Measurements from ENCODE around the gene NCK2. TPM values are rescaled to one million over a fixed set of nuclear protein-coding genes. Genes with fewer than 3 reads are reported as not detected.
A peak's percentile ranks its signal among the peaks of the same experiment; 100 is the strongest.

NCK2 gene
- 31.9 and 42.8 TPM in 2 replicates for polyA plus RNA-seq (2012; rRNA removed)
- polyA plus RNA-seq (2012; cell fraction: cytosol; rRNA removed), result 32.8 and 43.8 TPM in 2 replicates
- polyA plus RNA-seq (2012; cell fraction: nucleus; rRNA removed), result 9.3 and 13.0 TPM in 2 replicates

- peak; percentile 87 for DNase-seq
- WGBS (ENCODE audit: low lambda C conversion rate), result 4% methylated on average over 14 of the region's 119 CpGs
- CTCF ChIA-PET, result interaction anchor here (0.7 to 1.3 kb wide), 3 partner anchors 13 to 170 kb away, joined by 3 to 4 read pairs (median 3); no protein-coding TSS in a partner anchor
Observed at GRCh38 chr2:105744909-105745853, at the start of gene NCK2. NCK2 (plus strand) TSS chr2:105744912; CDS start chr2:105855064, 110,152 bp downstream.

GRCh38 chr2:105697781-105698449 is 46.8 kb upstream of the NCK2 start:
- Histone ChIP-seq H2AFZ (ENCODE audit: low read depth) (no peak overlapping the region), H4K20me1 (ENCODE audit: insufficient read depth) (no peaks in the 10 kb centered on the region), H3F3A (replicated peaks; ENCODE audit: insufficient read depth) (no peaks in the 10 kb centered on the region), H3K4me2 (no peak overlapping the region), H3K27me3 (ENCODE audit: insufficient read depth) (no peaks in the 10 kb centered on the region), H3K9ac (no peak overlapping the region), H3K9me3 (no peaks in the 10 kb centered on the region), H3K79me2 (ENCODE audit: insufficient read depth) (no peaks in the 10 kb centered on the region), H3K4me3 (ENCODE audit: low read depth in 2 of 2, low read length in 1 of 2) (no peak overlapping the region), H3K27ac (ENCODE audit: low read depth in 2 of 2, low read length in 1 of 2) (no peak overlapping the region), H3K4me1 (ENCODE audit: control insufficient read depth in 1 of 2, insufficient read depth in 2 of 2, low read depth in 1 of 2, low read length in 1 of 2) (no peaks in the 10 kb centered on the region; a peak in 1 of 4 replicates), H3K9me2 (no peaks in the 10 kb centered on the region), H3K36me3 (replicated peaks in 1 of 2; ENCODE audit: control insufficient read depth in 1 of 2, insufficient read depth in 2 of 2, low read length in 1 of 2) (no peaks in the 10 kb centered on the region)
- 65% methylated on average over 9 of the region's 10 CpGs for WGBS (ENCODE audit: low lambda C conversion rate)
- POLR2A ChIA-PET, result no interaction called here
- CTCF ChIA-PET, result no interaction called here
- DNase-seq, result no peak
- TF ChIP-seq USF1 (IDR thresholded peaks at IDR 0.05; ENCODE audit: borderline replicate concordance, low read depth), result no peak
- no peak for TF ChIP-seq FOSL2 (IDR thresholded peaks at IDR 0.05; ENCODE audit: borderline replicate concordance, low read depth)
- no peak for TF ChIP-seq MAX (IDR thresholded peaks at IDR 0.05; ENCODE audit: low read depth)
- TF ChIP-seq USF2 (IDR thresholded peaks at IDR 0.05; ENCODE audit: borderline replicate concordance, low read depth, low read length), result no peak
- TF ChIP-seq MEF2A (IDR thresholded peaks at IDR 0.05; ENCODE audit: borderline replicate concordance, low read depth), result no peak
- TF ChIP-seq NFIC (IDR thresholded peaks at IDR 0.05; ENCODE audit: borderline replicate concordance), result no peak
- TF ChIP-seq EP300 (IDR thresholded peaks at IDR 0.05; ENCODE audit: borderline replicate concordance in 1 of 2, low read depth in 1 of 2, low read length in 1 of 2), result no peak
- no peak for TF ChIP-seq CHD2 (IDR thresholded peaks at IDR 0.05; ENCODE audit: low read length, partially characterized antibody)

More at GRCh38 chr2:105744909-105745853, at the start of gene NCK2:
- Histone ChIP-seq H3K79me2 (ENCODE audit: insufficient read depth) (peaks cover 50% of the 10 kb centered on the region), H3K27me3 (ENCODE audit: insufficient read depth) (no peaks in the 10 kb centered on the region), H3K4me3 (ENCODE audit: low read depth in 2 of 2, low read length in 1 of 2) (peak within 1 kb of the TSS; percentile 93 to 95), H3K9ac (peak within 1 kb of the TSS; percentile 87), H4K20me1 (ENCODE audit: insufficient read depth) (peaks cover 45% of the 10 kb centered on the region), H3K27ac (ENCODE audit: low read depth in 2 of 2, low read length in 1 of 2) (peak within 1 kb of the TSS; percentile 41 to 76; a peak in 3 of 4 replicates), H2AFZ (ENCODE audit: low read depth) (peak within 1 kb of the TSS; percentile 71), H3K9me2 (no peaks in the 10 kb centered on the region), H3K36me3 (replicated peaks in 1 of 2; ENCODE audit: control insufficient read depth in 1 of 2, insufficient read depth in 2 of 2, low read length in 1 of 2) (no peaks in the 10 kb centered on the region), H3K4me1 (ENCODE audit: control insufficient read depth in 1 of 2, insufficient read depth in 2 of 2, low read depth in 1 of 2, low read length in 1 of 2) (peaks cover 0 to 19% of the 10 kb centered on the region in 2 experiments; a peak in 2 of 4 replicates), H3K4me2 (peak within 1 kb of the TSS; percentile 92), H3K9me3 (no peaks in the 10 kb centered on the region), H3F3A (replicated peaks; ENCODE audit: insufficient read depth) (peaks cover 6% of the 10 kb centered on the region)
- POLR2A ChIA-PET, result interaction anchor here (0.7 kb wide), 1 partner anchor 166 kb away, joined by 3 read pairs; no protein-coding TSS in a partner anchor
- TF ChIP-seq MXI1 (IDR thresholded peaks at IDR 0.05; ENCODE audit: low read depth, low read length) (peak; percentile 50; the same call in 1 of the 2 replicates), NRF1 (IDR thresholded peaks at IDR 0.05; ENCODE audit: low read depth, low read length) (peak; percentile 19; the same call in 1 of the 2 replicates), NFIC (IDR thresholded peaks at IDR 0.05; ENCODE audit: borderline replicate concordance) (no peak)

Data from SK-N-SH (cell line).